HepG2 (cell line): ENCODE results near the gene GGA3. TPM values are rescaled to one million over a fixed set of nuclear protein-coding genes. Genes with fewer than 3 reads are reported as not detected.

Experiments used
- BCL6 ChIP-seq: IDR thresholded peaks from 2 replicates; pipeline ENCODE4 v1.6.1; 2016; ENCODE audit warnings: missing genetic modification reagents, missing compliant biosample characterization
- GTF2F1 ChIP-seq: fragments of 150-350 bp; IDR thresholded peaks from 2 replicates; pipeline ENCODE4 v1.6.1; 2014; ENCODE audit warnings: low read length
- NR2F2 ChIP-seq: IDR thresholded peaks from 2 replicates; pipeline ENCODE4 v1.6.1; 2012; ENCODE audit warnings: low read depth, inconsistent platforms, borderline replicate concordance
- PRDM15 ChIP-seq: sonication (generic); formaldehyde crosslinking; IDR thresholded peaks from 2 replicates; pipeline ENCODE4 v1.4.0; 2020; ENCODE audit warnings: missing genetic modification reagents
- TAF15 ChIP-seq: fragments of 200-400 bp; formaldehyde crosslinking; IDR thresholded peaks from one replicate; pipeline ENCODE4 v1.6.1; 2018; ENCODE audit warnings: mild to moderate bottlenecking, low read depth, low read length; ENCODE audit not compliant: poor library complexity, severe bottlenecking
- YY1 ChIP-seq: IDR thresholded peaks from 2 replicates; pipeline ENCODE4 v1.6.1; 2011; ENCODE audit warnings: low read length, low read depth, moderate library complexity, mild to moderate bottlenecking; ENCODE audit not compliant: insufficient read depth, insufficient replicate concordance
- ZBTB10 ChIP-seq: sonication (generic); formaldehyde crosslinking; IDR thresholded peaks from 2 replicates; pipeline ENCODE4 v1.4.0; 2020; ENCODE audit warnings: missing genetic modification reagents, borderline replicate concordance
- ZBTB14 ChIP-seq: sonication (generic); formaldehyde crosslinking; IDR thresholded peaks from 2 replicates; pipeline ENCODE4 v1.4.0; 2020; ENCODE audit warnings: missing genetic modification reagents
- ZBTB2 ChIP-seq: sonication (generic); formaldehyde crosslinking; IDR thresholded peaks from 2 replicates; pipeline ENCODE4 v1.8.0; 2022; ENCODE audit warnings: low read depth, missing genetic modification reagents
- ZBTB37 ChIP-seq: sonication (generic); formaldehyde crosslinking; IDR thresholded peaks from 2 replicates; pipeline ENCODE4 v1.4.0; 2020; ENCODE audit warnings: mild to moderate bottlenecking, missing genetic modification reagents
- ZNF234 ChIP-seq: sonication (generic); formaldehyde crosslinking; conservative IDR thresholded peaks from 2 replicates; pipeline ENCODE4 v1.5.1; 2020; ENCODE audit warnings: mild to moderate bottlenecking, missing genetic modification reagents
- ZNF282 ChIP-seq: fragments of 450-650 bp; IDR thresholded peaks from 2 replicates; pipeline ENCODE4 v1.6.1; 2018; ENCODE audit not compliant: partially characterized antibody
- ZNF549 ChIP-seq: sonication (generic); formaldehyde crosslinking; IDR thresholded peaks from 2 replicates; pipeline ENCODE4 v1.5.0; 2020; ENCODE audit warnings: missing genetic modification reagents
- ZNF597 ChIP-seq: sonication (generic); formaldehyde crosslinking; IDR thresholded peaks from 2 replicates; pipeline ENCODE4 v1.5.0; 2020; ENCODE audit warnings: missing genetic modification reagents
- ZSCAN12 ChIP-seq: sonication (generic); formaldehyde crosslinking; IDR thresholded peaks from 2 replicates; pipeline ENCODE4 v1.9.0; 2021; ENCODE audit warnings: mild to moderate bottlenecking, missing genetic modification reagents
- ZSCAN29 ChIP-seq: sonication (generic); formaldehyde crosslinking; conservative IDR thresholded peaks from 2 replicates; pipeline ENCODE4 v1.4.0; 2020; ENCODE audit warnings: mild to moderate bottlenecking, missing genetic modification reagents
- polyA plus RNA-seq, 8 experiments: library from polyadenylated mRNA; depleted of rRNA in 3 of 8; stranded (reverse) in 7 of 8; unstranded in 1 of 8; fragments of >200 nt; fragmentation: Illumina TruSeq in 4 of 8; extraction: Trizol in 4 of 8; gene quantifications; 2 replicates each; pipeline versions ENCODE4 v1.2.1 to v1.2.3, GENCODE V29; 2011 to 2016; ENCODE audit warnings: low read depth in 4 of 8, missing spikeins in 1 of 8, mixed read lengths in 1 of 8; ENCODE audit not compliant: insufficient read depth in 1 of 8
- total RNA-seq, 5 experiments: library from RNA; depleted of rRNA; stranded (reverse); fragments of >200 nt; fragmentation: Illumina TruSeq; extraction: Trizol; gene quantifications; 2 replicates each; pipeline ENCODE4 v1.2.3, GENCODE V29; 2016; ENCODE audit warnings: low read depth in 1 of 5

Gene GGA3
- total and polyA plus RNA-seq, 2 of the 13 experiments (the other 11 are each of a cell fraction or from before 2014, with no cell fraction given): 28.4 to 43.7 TPM

- TF ChIP-seq ZBTB14: no peak
- TF ChIP-seq BCL6: peak; percentile 41
- TF ChIP-seq ZNF549 (CRISPR knock-in tag): no peak
- no peak for TF ChIP-seq ZBTB2 (CRISPR knock-in tag)
- no peak for TF ChIP-seq PRDM15 (CRISPR knock-in tag)
- no peak for TF ChIP-seq ZNF597 (CRISPR knock-in tag)
- TF ChIP-seq ZNF234 (CRISPR knock-in tag): no peak
- no peak for TF ChIP-seq ZSCAN12 (CRISPR knock-in tag)
- peak; percentile 52 for TF ChIP-seq YY1
- TF ChIP-seq TAF15: no peak
- TF ChIP-seq ZNF282: no peak
- TF ChIP-seq ZBTB10 (CRISPR knock-in tag): no peak
- TF ChIP-seq GTF2F1: 0 out of 2 replicates have a peak, but pooled peaks have one; percentile 40
- TF ChIP-seq ZBTB37 (CRISPR knock-in tag): no peak; the same call in 1 of the 2 replicates
- peak; percentile 65; the same call in 1 of the 2 replicates for TF ChIP-seq ZSCAN29 (CRISPR knock-in tag)
- no peak; the same call in 1 of the 2 replicates for TF ChIP-seq NR2F2
Measured at GRCh38 chr17:75308732-75309629, 47.6 kb upstream of the GGA3 start (continued).
